GM20431 (cell line): ENCODE results near the gene SRSF2.
"Not testable (repeated sequence)": the region's sequence is repeated elsewhere in the genome, so short reads cannot be mapped to it uniquely, and the experiment has no call there.

Source experiments
- in situ Hi-C: fragments of 300-500 bp; cut with MseI, MboI; formaldehyde crosslinking; loops from one replicate; pipeline ENCODE4 v1.15.0; 2020; ENCODE audit warnings: low sequenced_read_pairs; ENCODE audit not compliant: unreplicated experiment

The SRSF2 gene

GRCh38 chr17:76704805-76705204 lies 32.3 kb downstream of the SRSF2 start:
- in situ Hi-C loops = no loop called here

DNA sequence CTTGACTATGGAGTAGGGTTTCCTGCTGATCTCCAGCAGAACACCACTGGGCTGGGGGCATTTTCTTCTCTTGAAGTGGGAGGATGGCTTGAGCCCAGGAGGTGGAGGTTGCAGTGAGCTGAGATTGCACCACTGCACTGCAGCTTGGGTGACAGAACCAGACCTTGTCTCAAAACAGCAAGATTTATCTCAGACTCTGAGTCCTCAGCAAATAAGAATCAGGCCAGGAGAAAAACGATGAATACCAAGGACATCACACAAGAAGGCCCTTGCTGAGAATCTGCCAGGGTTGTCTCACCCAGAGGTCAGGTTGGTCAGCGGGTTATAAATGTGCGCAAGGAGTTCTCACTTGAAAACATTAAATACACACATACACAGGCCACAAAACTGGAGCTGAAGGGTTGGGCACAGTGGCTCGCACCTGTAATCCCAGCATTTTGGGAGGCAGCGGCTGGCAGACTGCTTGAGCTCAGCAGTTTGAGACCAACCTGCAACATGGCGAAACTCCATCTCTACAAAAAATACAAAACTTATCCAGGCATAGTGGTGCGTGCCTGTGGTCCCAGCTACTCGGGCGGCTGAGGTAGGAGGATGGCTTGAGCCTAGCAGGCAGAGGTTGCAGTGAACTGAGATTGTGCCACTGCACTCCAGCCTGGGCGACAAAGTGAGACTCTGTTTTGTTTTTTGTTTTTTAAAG lies 34.0 kb downstream of the SRSF2 start:
- in situ Hi-C loops = no loop called here

DNA sequence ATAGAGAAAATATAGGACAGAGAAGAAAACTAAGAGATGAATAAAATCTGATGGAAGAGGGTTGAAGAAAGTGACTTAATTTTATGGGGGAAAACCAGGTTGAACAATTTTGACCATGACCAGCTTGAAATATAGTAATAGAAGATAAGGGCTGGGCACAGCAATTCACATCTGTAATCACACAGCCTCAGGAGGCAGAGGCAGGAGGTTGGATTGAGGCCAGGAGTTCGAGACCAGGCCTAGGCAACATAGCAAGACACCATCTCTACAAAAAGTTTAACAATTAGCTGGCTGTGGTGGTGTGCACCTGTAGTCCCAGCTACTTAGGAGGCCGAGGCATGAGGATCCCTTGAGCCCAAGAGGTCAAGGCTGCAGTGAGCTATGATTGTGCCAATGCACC lies 35.1 kb downstream of the SRSF2 start:
- in situ Hi-C loops = no loop called here

DNA sequence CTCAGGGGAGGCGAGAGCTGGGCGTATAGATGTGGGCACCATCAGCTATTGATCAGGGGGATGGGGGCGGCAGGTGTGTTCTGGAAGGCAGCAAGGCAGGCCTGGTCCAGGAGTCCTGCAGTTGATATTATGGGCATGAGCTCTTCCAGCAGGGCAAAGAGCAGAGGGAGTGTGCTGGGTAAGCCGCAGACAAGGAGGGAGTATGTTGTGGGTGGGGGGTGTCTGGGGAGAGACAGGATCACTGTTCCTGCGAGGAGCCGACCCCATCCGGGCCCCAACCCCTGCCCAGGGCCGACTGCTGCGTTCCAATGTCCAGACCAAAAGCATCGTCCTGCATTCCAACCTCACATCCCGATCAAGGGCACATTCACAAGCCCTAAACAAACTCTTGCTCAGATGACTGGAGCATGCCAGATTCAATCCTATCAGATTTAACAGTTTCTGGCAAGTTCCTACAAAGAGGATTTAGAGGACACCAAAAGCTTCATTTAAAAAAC lies 35.6 kb downstream of the SRSF2 start:
- in situ Hi-C loops = no loop called here

GRCh38 chr17:76700617-76701470 lies 36.3 kb downstream of the SRSF2 start:
- in situ Hi-C loops = no loop called here

DNA sequence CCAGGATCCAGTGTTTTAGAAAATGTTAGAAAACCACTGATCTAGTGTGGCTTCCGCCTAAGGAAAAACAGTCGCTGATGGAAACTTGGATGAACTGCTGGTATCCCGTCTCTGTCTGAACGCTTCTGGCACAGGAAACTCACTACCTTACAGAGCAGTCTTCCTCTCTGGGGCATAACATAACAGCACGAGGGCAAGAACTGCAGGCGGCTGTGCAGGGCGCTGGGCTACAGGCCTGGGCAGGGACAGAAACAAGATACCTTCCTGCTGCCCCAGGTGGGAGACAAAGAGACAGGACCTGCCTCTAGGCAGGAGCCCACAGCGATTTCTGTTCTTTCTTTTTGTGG lies 36.9 kb downstream of the SRSF2 start:
- in situ Hi-C loops = no loop called here

DNA sequence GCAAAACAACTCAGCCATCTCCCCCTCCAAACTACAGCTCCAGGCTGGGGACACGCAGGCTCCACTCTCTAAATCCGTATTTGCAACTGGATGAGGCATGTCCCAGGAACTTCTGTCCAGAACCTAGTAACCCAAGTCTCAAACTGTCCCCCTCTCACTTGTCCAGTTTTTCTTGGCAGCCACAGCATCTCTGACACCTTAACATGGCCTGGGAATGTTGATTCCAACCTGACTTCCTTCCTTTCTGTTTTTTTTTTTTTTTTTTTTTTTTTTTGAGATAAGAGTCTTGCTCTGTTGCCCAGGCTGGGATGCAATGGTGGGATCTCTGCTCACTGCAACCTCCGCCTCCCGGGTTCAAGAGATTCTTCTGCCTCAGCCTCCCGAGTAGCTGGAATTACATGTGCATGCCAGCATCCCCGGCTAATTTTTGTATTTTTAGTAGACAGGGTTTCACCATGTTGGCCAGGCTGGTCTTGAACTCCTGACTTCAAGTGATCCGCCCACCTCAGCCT lies 38.6 kb downstream of the SRSF2 start:
- in situ Hi-C loops = not testable (repeated sequence)

DNA sequence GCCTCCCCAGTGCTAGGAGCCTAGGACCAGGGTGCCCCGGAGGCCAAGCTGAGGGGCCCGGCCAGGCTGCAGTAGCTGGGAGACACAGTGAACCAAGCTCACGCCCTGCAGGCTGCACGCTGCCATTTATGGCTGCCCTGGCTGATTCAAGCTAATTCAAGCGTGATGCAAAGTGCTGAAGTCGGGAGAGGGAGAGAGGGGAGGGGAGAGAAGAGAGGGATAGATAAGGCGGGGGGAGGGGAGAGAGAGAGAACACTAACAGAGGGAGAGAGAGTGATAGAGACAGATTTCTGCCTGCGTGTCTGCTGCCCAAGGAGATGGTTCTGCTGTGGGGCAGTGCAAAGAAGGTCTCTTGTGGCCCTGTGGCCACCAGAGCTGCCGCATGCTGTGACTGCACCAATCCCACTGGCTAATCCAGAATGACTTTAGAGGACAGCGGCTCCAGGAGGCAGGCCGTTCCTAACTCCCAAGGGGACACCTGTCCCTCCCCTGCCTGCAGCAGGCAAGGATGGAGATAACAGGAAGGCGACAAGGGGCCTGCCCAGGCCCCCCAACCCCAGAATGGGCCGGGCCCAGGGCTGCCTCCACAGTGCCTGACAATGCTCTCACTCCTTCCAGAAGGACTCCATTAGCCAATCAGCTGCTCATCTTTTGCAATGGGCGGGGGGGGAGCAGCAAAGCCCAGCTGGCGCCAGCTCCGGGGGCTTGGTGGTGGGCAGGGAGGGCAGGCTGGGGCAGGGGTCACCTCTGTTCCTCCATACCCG lies 39.2 kb downstream of the SRSF2 start:
- in situ Hi-C loops = no loop called here

GRCh38 chr17:76696763-76697701 lies 40.1 kb downstream of the SRSF2 start:
- in situ Hi-C loops = no loop called here

DNA sequence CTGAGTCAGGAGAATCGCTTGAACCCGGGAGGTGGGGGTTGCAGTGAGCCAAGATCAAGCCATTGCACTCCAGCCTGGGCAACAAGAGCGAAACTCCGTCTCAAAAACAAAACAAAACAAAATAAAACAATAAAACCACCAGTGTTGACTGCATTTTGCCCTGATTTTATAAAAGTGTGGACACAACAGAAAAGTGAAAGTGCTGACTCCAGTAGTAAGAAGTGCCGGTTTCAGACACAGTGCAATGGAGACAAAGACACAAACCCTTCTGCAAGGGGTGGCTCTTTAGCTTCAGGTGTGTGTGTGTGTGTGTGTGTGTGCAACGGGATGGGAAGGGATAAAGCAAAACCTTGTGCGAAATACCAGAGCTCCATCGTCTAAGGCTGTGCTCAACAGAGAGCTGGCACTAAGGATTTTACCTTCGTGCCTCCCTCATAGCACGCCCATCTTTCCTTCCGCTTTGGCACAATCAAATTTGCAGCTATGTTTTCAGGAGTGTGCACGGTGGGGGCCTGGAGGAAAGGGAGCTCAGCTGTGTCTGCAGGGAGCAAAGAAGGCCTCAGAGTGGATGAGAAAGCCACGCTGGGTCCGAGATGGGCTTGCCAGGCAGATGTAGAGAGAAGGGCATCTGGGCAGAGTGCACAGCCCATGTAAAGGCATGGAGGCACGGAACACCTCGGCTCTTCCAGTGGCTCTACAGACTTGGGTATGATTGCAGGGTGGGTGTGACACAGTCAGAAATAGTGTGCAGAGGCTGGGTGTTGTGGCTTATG lies 41.9 kb downstream of the SRSF2 start:
- in situ Hi-C loops = no loop called here

DNA sequence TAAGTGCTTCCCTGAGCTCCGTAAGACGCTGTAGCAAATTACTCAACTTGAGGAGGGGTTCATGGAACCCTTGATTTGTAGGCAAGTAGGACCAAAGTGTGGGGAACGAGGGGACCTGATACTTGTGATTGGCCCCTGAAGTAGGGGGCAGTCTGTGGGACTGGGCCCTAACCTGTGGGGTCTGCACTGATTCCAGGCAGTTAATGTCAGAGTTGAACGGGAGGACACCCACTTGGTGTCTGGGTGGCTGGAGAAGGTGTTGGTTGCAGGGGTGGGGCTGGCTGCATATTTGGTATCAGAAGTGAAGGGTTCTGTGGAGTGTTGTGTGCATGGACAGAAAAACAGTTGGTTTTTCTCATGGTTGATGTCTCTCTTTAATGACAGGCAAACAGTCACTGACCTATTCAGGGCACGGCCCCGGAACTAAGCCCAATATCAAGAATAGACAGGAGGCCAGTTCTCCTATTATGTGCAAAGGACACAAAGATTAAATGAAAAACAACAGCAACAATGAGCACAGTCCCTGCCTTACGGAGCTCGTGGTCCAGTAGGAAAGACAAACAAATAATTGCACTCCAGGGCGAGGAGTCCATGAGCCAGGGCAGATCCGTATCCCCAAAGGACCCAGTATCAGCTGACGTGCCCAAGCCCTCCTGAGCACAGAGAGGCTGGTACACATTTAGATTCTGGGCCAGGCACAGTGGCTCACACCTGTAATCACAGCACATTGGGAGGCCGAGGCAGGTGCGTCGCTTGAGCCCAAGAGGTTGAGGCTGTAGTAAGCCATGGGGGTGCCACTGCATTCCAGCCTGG lies 45.5 kb downstream of the SRSF2 start:
- in situ Hi-C loops = no loop called here

GRCh38 chr17:76690596-76691280 lies 46.4 kb downstream of the SRSF2 start:
- in situ Hi-C loops = no loop called here

DNA sequence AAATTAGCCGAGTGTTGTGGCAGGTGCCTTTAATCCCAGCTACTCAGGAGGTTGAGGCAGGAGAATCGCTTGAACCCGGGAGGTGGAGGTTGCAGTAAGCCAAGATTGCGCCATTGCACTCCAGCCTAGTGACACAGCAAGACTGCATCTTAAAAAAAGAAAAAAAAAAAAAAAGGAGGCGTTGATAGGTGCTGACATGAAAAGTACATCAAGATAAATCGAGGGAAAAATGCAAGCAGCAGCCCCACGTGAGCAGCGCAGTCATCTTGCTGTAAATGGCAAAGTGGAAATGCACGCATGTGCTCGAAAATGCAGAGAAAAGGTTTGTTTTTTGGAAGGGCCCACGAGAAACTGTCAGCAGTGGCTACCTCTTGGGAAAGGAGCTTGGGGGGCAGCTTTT lies 47.3 kb downstream of the SRSF2 start:
- in situ Hi-C loops = no loop called here

DNA sequence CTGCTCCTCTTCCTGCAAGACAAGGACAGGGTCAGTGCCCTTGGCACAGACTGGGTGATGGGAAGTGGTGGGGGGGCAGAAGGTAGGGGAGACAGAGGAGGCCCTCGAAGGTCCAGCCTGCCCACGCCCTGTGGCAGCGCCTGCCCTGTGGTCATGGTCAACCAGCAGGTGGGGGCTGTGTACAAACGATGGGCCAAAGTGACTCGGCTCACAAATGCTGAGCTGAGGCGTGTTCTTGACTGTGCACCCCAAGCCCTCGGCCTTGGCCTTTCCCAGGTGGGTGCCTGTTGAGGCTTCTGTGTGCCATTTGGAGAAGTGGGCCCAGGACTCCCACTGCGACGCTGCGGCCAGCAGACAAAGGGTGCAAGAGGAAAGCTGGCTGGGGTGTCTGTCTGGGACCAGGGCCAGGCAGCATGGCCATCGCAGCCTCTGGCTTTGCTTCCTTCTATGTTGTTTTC lies 48.9 kb downstream of the SRSF2 start:
- in situ Hi-C loops = no loop called here

GRCh38 chr17:76687298-76688164 lies 49.6 kb downstream of the SRSF2 start:
- in situ Hi-C loops = no loop called here

DNA sequence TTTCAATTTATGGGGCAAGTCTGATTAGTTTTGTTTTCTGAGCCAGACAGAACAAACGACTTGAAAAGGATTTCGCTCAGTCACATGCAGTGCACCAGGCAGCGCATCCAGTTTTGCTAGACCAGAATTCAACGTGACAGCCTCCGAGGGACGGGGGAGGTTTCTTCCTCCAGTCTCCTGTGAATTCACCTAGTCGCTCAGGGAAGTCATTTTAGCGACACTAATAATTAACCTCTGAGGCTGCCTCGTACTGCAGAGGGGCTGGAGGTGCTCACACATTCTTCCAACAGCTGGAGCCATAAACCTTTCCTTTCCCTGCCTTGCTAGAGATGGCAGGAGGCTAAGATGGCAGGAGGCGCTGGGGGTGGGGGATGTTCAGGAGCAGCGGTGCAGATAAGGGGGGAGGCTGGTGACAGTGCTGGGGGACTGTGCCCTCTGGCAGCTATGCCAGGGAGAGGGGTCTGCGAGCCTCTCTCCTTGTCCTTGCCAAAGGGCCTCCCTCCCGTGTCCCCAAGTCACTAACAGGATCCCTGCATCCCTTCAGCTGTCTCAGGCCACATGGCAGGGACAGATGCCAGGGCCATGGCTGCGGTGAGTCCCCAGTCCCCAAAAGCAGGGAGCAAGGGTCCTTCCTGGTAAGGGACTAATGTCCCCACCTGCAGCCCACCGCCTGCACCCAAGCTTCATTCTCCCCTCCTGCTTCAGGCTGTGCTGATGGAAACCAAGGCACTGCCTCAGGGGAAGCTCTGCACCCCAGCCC lies 50.4 kb downstream of the SRSF2 start:
- in situ Hi-C loops = no loop called here
